ENCODE measurements around the gene NLRP9. TPM values are rescaled to one million over a fixed set of nuclear protein-coding genes. Genes with fewer than 3 reads are reported as not detected.
A peak's percentile ranks its signal among the peaks of the same experiment; 100 is the strongest.

Gene NLRP9
- total and polyA plus RNA-seq, 2 of the 8 experiments (the other 6 are each of a cell fraction or from before 2014, with no cell fraction given), result not detected

DNA sequence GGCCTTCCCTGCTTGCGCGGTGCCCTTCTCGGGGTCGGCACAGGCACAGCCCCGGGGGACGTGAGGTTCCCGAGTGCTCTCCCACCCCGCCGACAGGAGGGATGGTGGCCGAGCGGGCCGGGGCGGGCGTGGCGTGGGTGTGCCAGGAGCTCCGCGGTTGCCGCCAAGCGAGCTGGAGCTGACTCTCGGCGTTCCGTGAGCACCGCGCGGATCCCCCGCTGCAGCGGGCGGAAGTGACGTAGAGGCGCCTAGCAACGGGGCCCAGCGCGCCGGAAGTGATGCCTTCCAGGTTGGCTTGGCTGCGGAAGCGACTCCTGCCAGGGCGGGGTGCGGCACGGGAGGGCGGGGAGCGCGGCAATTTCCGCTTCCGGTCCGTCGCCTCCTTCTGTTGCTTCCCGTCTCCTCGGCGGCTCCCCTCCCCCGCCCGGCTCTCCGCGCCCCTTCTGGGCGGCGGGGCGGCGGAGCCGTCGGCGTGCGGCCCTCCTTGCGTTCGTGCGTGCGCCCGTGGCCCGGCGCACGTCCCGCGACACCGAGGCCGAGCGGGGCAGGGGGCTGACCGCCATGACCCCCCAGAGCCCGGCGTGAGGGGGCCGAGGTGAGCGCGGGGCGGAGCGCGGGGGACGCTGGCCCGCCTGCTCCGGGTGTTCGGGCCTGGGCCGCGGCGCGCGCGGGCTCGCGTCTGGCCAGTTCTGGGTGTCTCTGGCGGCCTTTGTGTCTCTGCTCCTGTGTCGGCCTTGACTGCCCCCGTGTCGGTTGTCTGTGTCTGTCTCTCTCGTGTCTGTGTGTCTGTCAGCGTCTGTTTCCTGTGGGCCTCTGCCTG is 63.2 kb downstream of the NLRP9 start, which contains the start of gene EPN1 (continued):
- TF ChIP-seq, protein P1, sequence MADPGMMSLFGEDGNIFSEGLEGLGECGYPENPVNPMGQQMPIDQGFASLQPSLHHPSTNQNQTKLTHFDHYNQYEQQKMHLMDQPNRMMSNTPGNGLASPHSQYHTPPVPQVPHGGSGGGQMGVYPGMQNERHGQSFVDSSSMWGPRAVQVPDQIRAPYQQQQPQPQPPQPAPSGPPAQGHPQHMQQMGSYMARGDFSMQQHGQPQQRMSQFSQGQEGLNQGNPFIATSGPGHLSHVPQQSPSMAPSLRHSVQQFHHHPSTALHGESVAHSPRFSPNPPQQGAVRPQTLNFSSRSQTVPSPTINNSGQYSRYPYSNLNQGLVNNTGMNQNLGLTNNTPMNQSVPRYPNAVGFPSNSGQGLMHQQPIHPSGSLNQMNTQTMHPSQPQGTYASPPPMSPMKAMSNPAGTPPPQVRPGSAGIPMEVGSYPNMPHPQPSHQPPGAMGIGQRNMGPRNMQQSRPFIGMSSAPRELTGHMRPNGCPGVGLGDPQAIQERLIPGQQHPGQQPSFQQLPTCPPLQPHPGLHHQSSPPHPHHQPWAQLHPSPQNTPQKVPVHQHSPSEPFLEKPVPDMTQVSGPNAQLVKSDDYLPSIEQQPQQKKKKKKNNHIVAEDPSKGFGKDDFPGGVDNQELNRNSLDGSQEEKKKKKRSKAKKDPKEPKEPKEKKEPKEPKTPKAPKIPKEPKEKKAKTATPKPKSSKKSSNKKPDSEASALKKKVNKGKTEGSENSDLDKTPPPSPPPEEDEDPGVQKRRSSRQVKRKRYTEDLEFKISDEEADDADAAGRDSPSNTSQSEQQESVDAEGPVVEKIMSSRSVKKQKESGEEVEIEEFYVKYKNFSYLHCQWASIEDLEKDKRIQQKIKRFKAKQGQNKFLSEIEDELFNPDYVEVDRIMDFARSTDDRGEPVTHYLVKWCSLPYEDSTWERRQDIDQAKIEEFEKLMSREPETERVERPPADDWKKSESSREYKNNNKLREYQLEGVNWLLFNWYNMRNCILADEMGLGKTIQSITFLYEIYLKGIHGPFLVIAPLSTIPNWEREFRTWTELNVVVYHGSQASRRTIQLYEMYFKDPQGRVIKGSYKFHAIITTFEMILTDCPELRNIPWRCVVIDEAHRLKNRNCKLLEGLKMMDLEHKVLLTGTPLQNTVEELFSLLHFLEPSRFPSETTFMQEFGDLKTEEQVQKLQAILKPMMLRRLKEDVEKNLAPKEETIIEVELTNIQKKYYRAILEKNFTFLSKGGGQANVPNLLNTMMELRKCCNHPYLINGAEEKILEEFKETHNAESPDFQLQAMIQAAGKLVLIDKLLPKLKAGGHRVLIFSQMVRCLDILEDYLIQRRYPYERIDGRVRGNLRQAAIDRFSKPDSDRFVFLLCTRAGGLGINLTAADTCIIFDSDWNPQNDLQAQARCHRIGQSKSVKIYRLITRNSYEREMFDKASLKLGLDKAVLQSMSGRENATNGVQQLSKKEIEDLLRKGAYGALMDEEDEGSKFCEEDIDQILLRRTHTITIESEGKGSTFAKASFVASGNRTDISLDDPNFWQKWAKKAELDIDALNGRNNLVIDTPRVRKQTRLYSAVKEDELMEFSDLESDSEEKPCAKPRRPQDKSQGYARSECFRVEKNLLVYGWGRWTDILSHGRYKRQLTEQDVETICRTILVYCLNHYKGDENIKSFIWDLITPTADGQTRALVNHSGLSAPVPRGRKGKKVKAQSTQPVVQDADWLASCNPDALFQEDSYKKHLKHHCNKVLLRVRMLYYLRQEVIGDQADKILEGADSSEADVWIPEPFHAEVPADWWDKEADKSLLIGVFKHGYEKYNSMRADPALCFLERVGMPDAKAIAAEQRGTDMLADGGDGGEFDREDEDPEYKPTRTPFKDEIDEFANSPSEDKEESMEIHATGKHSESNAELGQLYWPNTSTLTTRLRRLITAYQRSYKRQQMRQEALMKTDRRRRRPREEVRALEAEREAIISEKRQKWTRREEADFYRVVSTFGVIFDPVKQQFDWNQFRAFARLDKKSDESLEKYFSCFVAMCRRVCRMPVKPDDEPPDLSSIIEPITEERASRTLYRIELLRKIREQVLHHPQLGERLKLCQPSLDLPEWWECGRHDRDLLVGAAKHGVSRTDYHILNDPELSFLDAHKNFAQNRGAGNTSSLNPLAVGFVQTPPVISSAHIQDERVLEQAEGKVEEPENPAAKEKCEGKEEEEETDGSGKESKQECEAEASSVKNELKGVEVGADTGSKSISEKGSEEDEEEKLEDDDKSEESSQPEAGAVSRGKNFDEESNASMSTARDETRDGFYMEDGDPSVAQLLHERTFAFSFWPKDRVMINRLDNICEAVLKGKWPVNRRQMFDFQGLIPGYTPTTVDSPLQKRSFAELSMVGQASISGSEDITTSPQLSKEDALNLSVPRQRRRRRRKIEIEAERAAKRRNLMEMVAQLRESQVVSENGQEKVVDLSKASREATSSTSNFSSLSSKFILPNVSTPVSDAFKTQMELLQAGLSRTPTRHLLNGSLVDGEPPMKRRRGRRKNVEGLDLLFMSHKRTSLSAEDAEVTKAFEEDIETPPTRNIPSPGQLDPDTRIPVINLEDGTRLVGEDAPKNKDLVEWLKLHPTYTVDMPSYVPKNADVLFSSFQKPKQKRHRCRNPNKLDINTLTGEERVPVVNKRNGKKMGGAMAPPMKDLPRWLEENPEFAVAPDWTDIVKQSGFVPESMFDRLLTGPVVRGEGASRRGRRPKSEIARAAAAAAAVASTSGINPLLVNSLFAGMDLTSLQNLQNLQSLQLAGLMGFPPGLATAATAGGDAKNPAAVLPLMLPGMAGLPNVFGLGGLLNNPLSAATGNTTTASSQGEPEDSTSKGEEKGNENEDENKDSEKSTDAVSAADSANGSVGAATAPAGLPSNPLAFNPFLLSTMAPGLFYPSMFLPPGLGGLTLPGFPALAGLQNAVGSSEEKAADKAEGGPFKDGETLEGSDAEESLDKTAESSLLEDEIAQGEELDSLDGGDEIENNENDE (IDR thresholded peaks at IDR 0.05; ENCODE audit: insufficient replicate concordance, low read length), result no peak
- TF ChIP-seq YY1 (IDR thresholded peaks at IDR 0.05; ENCODE audit: low read depth, low read length), result no peak
- TF ChIP-seq EP300 (IDR thresholded peaks at IDR 0.05; ENCODE audit: borderline replicate concordance in 1 of 2, low read depth in 2 of 2, low read length in 2 of 2), result no peak
- TF ChIP-seq KDM4A (IDR thresholded peaks at IDR 0.05; ENCODE audit: low read depth, low read length, severe bottlenecking), result peak; percentile 36
- TF ChIP-seq POLR2A (IDR thresholded peaks at IDR 0.05; ENCODE audit: control extremely low read depth in 1 of 2, low read depth in 2 of 2, low read length in 2 of 2), result peak; percentile 5 to 80
- no peak for TF ChIP-seq HDAC6 (IDR thresholded peaks at IDR 0.05; ENCODE audit: low read depth, low read length)
- TF ChIP-seq CBX8 (IDR thresholded peaks at IDR 0.05; ENCODE audit: borderline replicate concordance, low read depth, low read length), result no peak
- TF ChIP-seq ZNF274 (IDR thresholded peaks at IDR 0.05; ENCODE audit: borderline replicate concordance, extremely low read depth, low read length), result no peak
- TF ChIP-seq, protein P2, sequence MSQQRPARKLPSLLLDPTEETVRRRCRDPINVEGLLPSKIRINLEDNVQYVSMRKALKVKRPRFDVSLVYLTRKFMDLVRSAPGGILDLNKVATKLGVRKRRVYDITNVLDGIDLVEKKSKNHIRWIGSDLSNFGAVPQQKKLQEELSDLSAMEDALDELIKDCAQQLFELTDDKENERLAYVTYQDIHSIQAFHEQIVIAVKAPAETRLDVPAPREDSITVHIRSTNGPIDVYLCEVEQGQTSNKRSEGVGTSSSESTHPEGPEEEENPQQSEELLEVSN (IDR thresholded peaks at IDR 0.05), result 0 out of 2 replicates have a peak, but pooled peaks have one; percentile 29

Data from H1 (cell line).